GM23248 (cell line): ENCODE results near the gene FBXO42.

ENCODE experiments used
- EZH2 ChIP-seq: fragments of 200-600 bp; sonication (generic); IDR thresholded peaks from 2 replicates; pipeline ENCODE4 v1.6.1; 2018; ENCODE audit warnings: antibody characterized with exemption, mild to moderate bottlenecking; ENCODE audit not compliant: insufficient read depth, poor library complexity, severe bottlenecking
- EZH2phosphoT487 ChIP-seq: fragments of 200-600 bp; sonication (generic); IDR thresholded peaks from 2 replicates; pipeline ENCODE4 v1.6.1; 2018; ENCODE audit warnings: antibody characterized with exemption, moderate library complexity, mild to moderate bottlenecking, low read depth; ENCODE audit not compliant: insufficient read depth

DNA sequence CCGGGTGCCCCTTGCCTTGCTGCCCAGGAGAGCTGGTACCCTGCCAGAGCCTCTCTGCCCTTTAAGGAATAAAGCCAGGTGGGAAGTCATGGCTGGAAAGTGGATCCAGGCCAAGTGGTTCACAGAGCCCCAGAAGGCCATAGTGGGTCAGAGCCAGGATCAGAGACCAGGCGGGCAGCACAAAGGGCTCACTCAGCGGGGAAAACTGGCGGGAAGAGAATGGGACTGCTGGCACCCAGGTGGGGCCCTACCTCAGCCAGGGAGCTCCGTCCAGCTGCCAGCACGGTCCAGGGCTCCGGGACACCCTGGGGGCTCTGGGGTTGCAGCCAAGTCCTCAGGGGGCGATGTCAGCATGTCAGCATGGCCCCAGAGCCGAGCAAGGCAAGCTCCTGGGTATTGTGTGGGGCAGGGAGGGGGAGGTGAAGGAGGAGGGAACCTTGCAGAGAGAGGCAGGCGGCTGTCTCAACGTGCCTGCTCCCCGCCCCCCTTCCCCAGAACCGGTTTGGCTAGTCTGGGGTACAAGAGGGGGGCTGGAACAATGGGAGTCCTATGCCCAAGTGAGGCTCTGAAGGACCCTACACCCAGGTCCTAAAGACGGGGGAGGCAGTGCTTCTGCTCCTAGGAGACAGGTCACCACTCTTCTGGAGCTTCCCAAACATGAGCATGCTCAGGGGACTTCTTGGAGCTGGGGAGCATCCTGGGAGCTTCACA, 139.9 kb downstream of the FBXO42 start, which contains the start of gene ARHGEF19:
- TF ChIP-seq EZH2 (no peak), EZH2phosphoT487 (no peak)
